OCI-LY1 (cell line): ENCODE results near the gene RYK.

Source experiments
- H2AFZ ChIP-seq: fragments of 200-600 bp; sonication (generic), shearing (Covaris generic); 2 replicates; pipeline ENCODE4 v1.6.0; 2014; ENCODE audit warnings: antibody characterized with exemption, mild to moderate bottlenecking, low read length
- H3F3A ChIP-seq: fragments of 200-600 bp; sonication (generic), shearing (Covaris generic); 2 replicates; pipeline ENCODE4 v1.6.0; 2014; ENCODE audit warnings: mild to moderate bottlenecking, antibody characterized with exemption, low read length, moderate library complexity; ENCODE audit not compliant: insufficient read depth
- H3K27ac ChIP-seq: fragments of 200-600 bp; sonication (generic); 2 replicates; pipeline ENCODE4 v1.5.1; 2014; ENCODE audit warnings: low read length, mixed run types, mild to moderate bottlenecking, low read depth; ENCODE audit not compliant: poor library complexity, severe bottlenecking
- H3K27me3 ChIP-seq: fragments of 200-600 bp; sonication (generic); 2 replicates; pipeline ENCODE4 v1.6.0; 2014; ENCODE audit warnings: antibody characterized with exemption, mild to moderate bottlenecking, low read length, moderate library complexity; ENCODE audit not compliant: insufficient read depth
- H3K36me3 ChIP-seq: fragments of 200-600 bp; sonication (generic); 2 replicates; pipeline ENCODE4 v1.6.1; 2014; ENCODE audit warnings: mild to moderate bottlenecking, antibody characterized with exemption, low read length, moderate library complexity, mixed read lengths; ENCODE audit not compliant: insufficient read depth
- H3K4me1 ChIP-seq: fragments of 200-600 bp; sonication (generic); 2 replicates; pipeline ENCODE4 v1.5.1; 2014; ENCODE audit warnings: mild to moderate bottlenecking, low read length, moderate library complexity; ENCODE audit not compliant: insufficient read depth, severe bottlenecking
- H3K4me2 ChIP-seq: fragments of 200-600 bp; sonication (generic), shearing (Covaris generic); 2 replicates; pipeline ENCODE4 v1.6.1; 2014; ENCODE audit warnings: low read length
- H3K4me3 ChIP-seq: fragments of 200-600 bp; sonication (generic); 2 replicates; pipeline ENCODE4 v1.5.1; 2014; ENCODE audit warnings: low read length, low read depth, mild to moderate bottlenecking, mixed read lengths; ENCODE audit not compliant: poor library complexity, severe bottlenecking
- H3K79me2 ChIP-seq: fragments of 200-600 bp; shearing (Covaris generic); 2 replicates; pipeline ENCODE4 v1.6.1; 2016; ENCODE audit warnings: mixed run types, low read length, mixed read lengths; ENCODE audit not compliant: insufficient read depth
- H3K9ac ChIP-seq: fragments of 200-600 bp; sonication (generic), shearing (Covaris generic); 2 replicates; pipeline ENCODE4 v1.6.1; 2014; ENCODE audit warnings: mild to moderate bottlenecking, low read length, mixed read lengths
- H3K9me2 ChIP-seq: fragments of 200-600 bp; sonication (generic), shearing (Covaris generic); 2 replicates; pipeline ENCODE4 v1.6.1; 2014; ENCODE audit warnings: low read depth, mild to moderate bottlenecking, low read length, mixed read lengths
- H3K9me3 ChIP-seq: fragments of 200-600 bp; shearing (Covaris generic); 2 replicates; pipeline ENCODE4 v1.6.1; 2014; ENCODE audit warnings: low read length, mixed read lengths
- H4K20me1 ChIP-seq: fragments of 200-600 bp; sonication (generic), shearing (Covaris generic); 2 replicates; pipeline ENCODE4 v1.6.0; 2016; ENCODE audit warnings: mild to moderate bottlenecking, low read length; ENCODE audit not compliant: insufficient read depth
- EZH2 ChIP-seq: fragments of 200-600 bp; sonication (generic), shearing (Covaris generic); IDR thresholded peaks from 2 replicates; pipeline ENCODE4 v1.8.0; 2017; ENCODE audit warnings: borderline replicate concordance, mixed run types, mild to moderate bottlenecking, antibody characterized with exemption, low read length, moderate library complexity, mixed read lengths
- TF ChIP-seq, protein P1 (sequence below): fragments of 200-600 bp; sonication (generic), shearing (Covaris generic); IDR thresholded peaks from 2 replicates; pipeline ENCODE4 v1.5.1; 2017; ENCODE audit warnings: mild to moderate bottlenecking, antibody characterized with exemption, low read length, moderate library complexity, mixed read lengths

RYK gene

GRCh38 chr3:134150476-134150875, 100.2 kb downstream of the RYK start:
- TF ChIP-seq, protein P1, sequence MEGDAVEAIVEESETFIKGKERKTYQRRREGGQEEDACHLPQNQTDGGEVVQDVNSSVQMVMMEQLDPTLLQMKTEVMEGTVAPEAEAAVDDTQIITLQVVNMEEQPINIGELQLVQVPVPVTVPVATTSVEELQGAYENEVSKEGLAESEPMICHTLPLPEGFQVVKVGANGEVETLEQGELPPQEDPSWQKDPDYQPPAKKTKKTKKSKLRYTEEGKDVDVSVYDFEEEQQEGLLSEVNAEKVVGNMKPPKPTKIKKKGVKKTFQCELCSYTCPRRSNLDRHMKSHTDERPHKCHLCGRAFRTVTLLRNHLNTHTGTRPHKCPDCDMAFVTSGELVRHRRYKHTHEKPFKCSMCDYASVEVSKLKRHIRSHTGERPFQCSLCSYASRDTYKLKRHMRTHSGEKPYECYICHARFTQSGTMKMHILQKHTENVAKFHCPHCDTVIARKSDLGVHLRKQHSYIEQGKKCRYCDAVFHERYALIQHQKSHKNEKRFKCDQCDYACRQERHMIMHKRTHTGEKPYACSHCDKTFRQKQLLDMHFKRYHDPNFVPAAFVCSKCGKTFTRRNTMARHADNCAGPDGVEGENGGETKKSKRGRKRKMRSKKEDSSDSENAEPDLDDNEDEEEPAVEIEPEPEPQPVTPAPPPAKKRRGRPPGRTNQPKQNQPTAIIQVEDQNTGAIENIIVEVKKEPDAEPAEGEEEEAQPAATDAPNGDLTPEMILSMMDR, result no peak
- TF ChIP-seq EZH2, result no peak
- no peaks in the 10 kb centered on the region for H3K27me3 ChIP-seq
- no peak overlapping the region for H3K27ac ChIP-seq
- H3K4me1 ChIP-seq, result no peaks in the 10 kb centered on the region
- H3K4me2 ChIP-seq, result no peak overlapping the region
- no peak overlapping the region for H2AFZ ChIP-seq
- no peaks in the 10 kb centered on the region for H3F3A ChIP-seq
- H3K9ac ChIP-seq, result no peak overlapping the region
- H3K9me3 ChIP-seq, result no peaks in the 10 kb centered on the region
- no peaks in the 10 kb centered on the region for H4K20me1 ChIP-seq
- H3K9me2 ChIP-seq, result no peaks in the 10 kb centered on the region
- no peaks in the 10 kb centered on the region for H3K79me2 ChIP-seq
- no peaks in the 10 kb centered on the region for H3K36me3 ChIP-seq
- no peak overlapping the region for H3K4me3 ChIP-seq

DNA sequence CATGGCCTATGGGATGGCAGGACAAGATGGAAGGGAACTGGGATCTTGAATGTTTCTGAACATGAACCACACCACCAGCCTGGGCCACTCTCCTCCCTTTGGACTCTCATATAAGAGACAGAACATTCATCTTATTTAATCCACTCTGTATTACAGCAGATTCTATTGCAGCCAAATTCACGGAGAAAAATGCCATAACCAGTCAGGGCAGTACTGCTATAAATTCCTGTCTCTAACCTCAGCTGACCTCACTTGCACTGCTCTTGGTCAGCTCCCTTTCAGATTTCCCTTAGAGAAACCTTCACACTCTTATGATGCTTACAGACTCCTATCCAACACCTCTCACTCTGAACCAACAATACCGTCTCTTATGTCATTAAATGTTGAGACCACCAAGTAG, 101.4 kb downstream of the RYK start:
- Histone ChIP-seq H3K9ac (no peak overlapping the region), H3K27me3 (no peaks in the 10 kb centered on the region), H3K27ac (no peak overlapping the region), H4K20me1 (no peaks in the 10 kb centered on the region), H3K4me3 (no peak overlapping the region), H3F3A (no peaks in the 10 kb centered on the region), H2AFZ (no peak overlapping the region), H3K9me2 (no peaks in the 10 kb centered on the region), H3K4me2 (no peak overlapping the region), H3K9me3 (no peaks in the 10 kb centered on the region), H3K79me2 (no peaks in the 10 kb centered on the region), H3K36me3 (no peaks in the 10 kb centered on the region), H3K4me1 (no peaks in the 10 kb centered on the region)
- TF ChIP-seq, protein P1, result no peak
- no peak for TF ChIP-seq EZH2

DNA sequence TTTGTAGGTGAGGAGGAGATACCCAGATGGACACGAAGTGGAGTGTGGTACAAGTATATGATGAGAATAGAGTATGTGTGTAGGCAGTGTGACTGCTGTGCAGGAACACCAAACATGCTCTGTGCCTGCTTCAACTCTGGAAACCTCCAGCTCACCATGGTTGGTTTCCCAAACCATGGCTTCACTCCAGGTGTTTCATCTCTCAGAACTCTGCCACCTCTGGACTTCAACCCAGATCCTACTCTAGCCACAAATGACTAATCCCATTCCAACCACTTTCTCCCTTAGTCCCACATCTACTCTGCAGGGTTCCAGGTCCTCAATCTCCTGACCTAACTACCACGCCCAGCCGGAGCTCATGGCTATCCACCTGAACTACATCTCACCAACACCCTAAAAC, 102.1 kb downstream of the RYK start:
- no peaks in the 10 kb centered on the region for H3K27me3 ChIP-seq
- TF ChIP-seq EZH2, result no peak
- TF ChIP-seq, protein P1, result no peak
- no peaks in the 10 kb centered on the region for H3K4me1 ChIP-seq
- no peak overlapping the region for H3K9ac ChIP-seq
- no peak overlapping the region for H2AFZ ChIP-seq
- H3K36me3 ChIP-seq, result no peaks in the 10 kb centered on the region
- no peaks in the 10 kb centered on the region for H3F3A ChIP-seq
- no peak overlapping the region for H3K4me3 ChIP-seq
- H3K79me2 ChIP-seq, result no peaks in the 10 kb centered on the region
- H3K27ac ChIP-seq, result no peak overlapping the region
- no peaks in the 10 kb centered on the region for H3K9me2 ChIP-seq
- H3K9me3 ChIP-seq, result no peaks in the 10 kb centered on the region
- no peaks in the 10 kb centered on the region for H4K20me1 ChIP-seq
- H3K4me2 ChIP-seq, result no peak overlapping the region
